HG03342 (cell line): ENCODE measurements around the gene GPR107.

Source experiments
- ATAC-seq: cut with Tn5 transposase; IDR thresholded peaks from one replicate; pipeline ENCODE4 v1.9.1; 2021; ENCODE audit warnings: mild to moderate bottlenecking, moderate library complexity; ENCODE audit not compliant: unreplicated experiment

Gene GPR107

GRCh38 chr9:130179331-130179907, 125.7 kb downstream of the GPR107 start:
- ATAC-seq, result no peak

GRCh38 chr9:130180516-130180915, 126.8 kb downstream of the GPR107 start:
- ATAC-seq, result no peak

GRCh38 chr9:130181678-130182380, 128.1 kb downstream of the GPR107 start:
- no peak for ATAC-seq

GRCh38 chr9:130182381-130182909, 128.7 kb downstream of the GPR107 start:
- no peak for ATAC-seq

GRCh38 chr9:130183133-130183762, 129.5 kb downstream of the GPR107 start:
- no peak for ATAC-seq

GRCh38 chr9:130185017-130185416, 131.3 kb downstream of the GPR107 start:
- ATAC-seq, result no peak

DNA sequence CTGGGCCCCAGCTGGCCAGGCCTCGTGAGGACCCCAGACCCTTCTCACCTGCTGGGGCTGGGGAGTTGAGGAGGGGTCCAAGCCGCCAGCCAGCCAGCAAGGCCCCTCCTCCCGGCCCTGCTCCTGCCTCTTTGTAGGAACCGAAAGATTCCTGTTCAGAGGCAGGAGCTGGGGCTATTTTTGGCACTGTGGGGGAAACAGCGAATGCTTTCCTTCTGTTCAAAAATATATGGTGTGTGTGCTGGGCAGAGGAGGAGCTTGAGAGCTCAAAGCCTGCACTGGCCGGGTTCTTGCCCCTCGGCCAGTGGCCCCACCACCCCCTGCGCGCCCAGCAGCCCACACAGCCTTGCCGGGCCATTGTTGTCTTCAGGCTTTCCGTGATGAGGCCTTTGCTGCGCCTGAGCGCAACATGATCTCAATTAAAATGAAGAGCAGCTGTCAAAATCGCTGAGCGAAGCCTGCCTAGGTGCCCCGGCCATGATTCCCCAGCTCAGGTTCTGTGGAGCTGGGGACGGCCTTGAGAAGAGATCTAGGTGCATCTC, 131.9 kb downstream of the GPR107 start:
- no peak for ATAC-seq

- ATAC-seq, result no peak
These were observed 132.3 kb downstream of the GPR107 start for GRCh38 chr9:130186051-130186450.

DNA sequence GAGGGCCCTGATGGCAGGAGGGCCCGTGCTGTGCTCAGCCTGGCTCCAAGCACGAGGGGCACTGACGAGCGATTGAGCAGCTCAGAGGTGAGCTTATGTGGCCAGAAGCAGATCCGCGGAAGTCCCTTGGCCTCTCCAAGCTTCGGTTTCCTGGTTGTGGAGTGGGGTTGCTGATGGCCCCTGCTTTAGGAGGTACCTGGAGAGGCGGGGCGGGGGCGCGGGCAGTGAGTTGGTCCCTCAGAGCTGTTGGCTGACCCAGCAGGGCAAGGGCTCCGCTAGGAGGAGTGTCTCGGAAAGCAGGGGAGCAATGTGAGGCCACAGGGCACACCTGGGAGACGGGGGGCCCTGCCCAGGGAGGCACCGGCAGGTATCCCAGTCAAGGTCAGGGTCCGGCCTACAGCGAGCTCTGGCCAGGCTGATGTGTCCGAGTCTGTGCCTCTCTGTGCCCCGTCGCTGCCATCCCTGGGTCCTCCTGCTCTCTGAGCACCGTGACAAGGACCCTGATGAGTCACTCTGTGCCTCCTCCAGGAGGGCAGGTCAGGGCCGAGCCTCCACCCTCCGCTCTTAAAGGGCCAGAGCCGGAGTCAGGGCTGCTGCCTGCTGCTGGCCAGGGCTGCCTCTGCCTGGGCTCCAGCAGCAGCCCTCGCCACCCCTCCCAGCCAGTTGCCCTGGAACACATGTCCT, 133.3 kb downstream of the GPR107 start:
- no peak for ATAC-seq

DNA sequence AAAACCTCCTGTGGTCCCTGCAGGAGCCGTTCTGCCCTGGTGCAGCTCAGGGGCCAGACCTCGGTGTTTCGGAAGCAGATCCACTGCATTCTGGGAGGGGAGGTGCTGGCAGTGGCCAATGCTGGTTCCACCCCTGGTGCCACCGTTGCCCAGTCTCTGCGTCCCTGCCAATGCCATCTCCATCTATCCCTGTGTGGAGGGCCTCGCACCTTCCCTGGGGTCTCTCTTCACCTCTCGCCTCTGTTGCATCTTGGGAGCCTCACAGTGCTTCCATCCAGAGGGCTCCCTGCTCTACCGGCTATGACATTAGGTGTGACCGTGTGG, 133.8 kb downstream of the GPR107 start:
- no peak for ATAC-seq

DNA sequence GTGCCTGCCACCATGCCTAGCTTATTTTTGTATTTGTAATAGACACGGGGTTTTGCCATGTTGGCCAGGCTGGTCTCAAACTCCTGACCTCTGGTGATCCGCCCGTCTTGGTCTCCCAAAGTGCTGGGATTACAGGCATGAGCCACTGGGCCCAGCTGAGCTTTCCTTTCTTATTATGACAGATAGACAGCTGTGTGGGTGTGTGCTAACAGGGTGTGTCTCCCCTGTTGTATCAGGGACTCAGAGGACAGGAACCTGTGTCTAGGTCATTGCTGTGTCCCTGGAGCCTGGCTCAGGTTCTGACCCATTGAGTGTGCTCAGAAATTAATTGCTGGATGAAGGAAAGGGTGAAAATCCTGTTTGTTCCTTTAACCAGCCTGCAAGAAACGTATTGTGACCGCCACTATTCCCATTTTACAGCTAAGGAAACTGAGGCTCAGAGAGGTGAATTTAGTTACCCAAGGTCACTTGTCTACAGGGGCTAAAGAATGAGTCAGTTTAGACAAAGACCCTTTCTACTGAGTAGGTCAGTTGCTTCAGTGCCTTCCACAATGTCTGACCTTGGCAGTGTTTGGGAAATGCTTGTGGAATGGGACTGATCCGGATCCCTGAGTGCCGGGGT, 135.3 kb downstream of the GPR107 start:
- no peak for ATAC-seq
